Ascending aorta (tissue), 2 donors: ENCODE data around the gene ZC3H7A. TPM values are rescaled to one million over a fixed set of nuclear protein-coding genes. Genes with fewer than 3 reads are reported as not detected.

Experiments
- DNase-seq, 2 donors: peaks; one replicate each; pipeline ENCODE4 v3.0.0-alpha.2; 2019; ENCODE audit warnings: low spot score in 2 of 2
- H3K27ac ChIP-seq, 2 donors: fragments of 200-600 bp; sonication (generic); one replicate each; pipeline ENCODE4 v1.5.1; 2016 to 2017; ENCODE audit warnings: mild to moderate bottlenecking in 1 of 2
- H3K27me3 ChIP-seq: fragments of 200-600 bp; sonication (generic); one replicate; pipeline ENCODE4 v1.5.1; 2017
- H3K36me3 ChIP-seq, 2 donors: fragments of 200-600 bp; sonication (generic); one replicate each; pipeline ENCODE4 v1.5.1; 2016
- H3K4me1 ChIP-seq, 2 donors: fragments of 200-600 bp; sonication (generic); one replicate each; pipeline ENCODE4 v1.5.1; 2016 to 2017; ENCODE audit warnings: mild to moderate bottlenecking in 1 of 2
- H3K4me3 ChIP-seq, 2 donors: fragments of 200-600 bp; sonication (generic); one replicate each; pipeline ENCODE4 v1.5.1; 2016 to 2017; ENCODE audit warnings: mild to moderate bottlenecking in 1 of 2
- H3K9me3 ChIP-seq, 2 donors: fragments of 200-600 bp; sonication (generic); one replicate each; pipeline ENCODE4 v1.5.1; 2016
- intact Hi-C: fragments of 100-400 bp; cut with DNase I; formaldehyde crosslinking; loops from one replicate; pipeline ENCODE4 v1.15.1; 2023
- total RNA-seq: library from RNA; depleted of rRNA; stranded (reverse); fragments of >200 nt; gene quantifications from one replicate; pipeline ENCODE4 v1.1.0, GENCODE V29; 2016
- TF ChIP-seq, protein P1 (sequence below), 3 experiments: fragments of 200-600 bp in 2 of 3; fragments of 450-650 bp in 1 of 3; sonication (generic) in 2 of 3; IDR thresholded peaks; one replicate each; pipeline ENCODE4 v1.5.1; 2016 to 2019; ENCODE audit warnings: antibody characterized with exemption in 3 of 3, mild to moderate bottlenecking in 1 of 3, moderate library complexity in 1 of 3

The ZC3H7A gene
- total RNA-seq, 1 donor from 2014 or later: 56.9 TPM

DNA sequence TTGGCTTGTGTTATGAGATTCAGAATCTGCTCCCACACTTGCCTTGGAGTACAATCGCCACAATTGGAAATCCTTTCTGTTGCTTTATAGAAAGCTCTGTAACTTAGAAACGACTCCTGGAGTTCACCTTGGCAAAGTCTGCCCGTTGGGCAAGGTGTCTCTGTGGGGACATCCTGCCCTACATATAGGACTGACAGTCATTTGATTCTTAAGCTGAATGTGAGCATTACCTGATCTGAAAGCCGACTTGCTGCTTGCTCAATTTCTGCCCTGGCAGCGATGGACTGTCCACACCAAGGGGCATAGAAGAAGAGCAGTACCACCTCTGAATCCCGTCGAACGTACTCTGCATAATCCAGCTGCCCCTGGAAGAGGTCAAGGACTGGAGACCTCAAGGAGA is 61.3 kb downstream of the ZC3H7A start:
- intact Hi-C loops: no loop called here
- no peak for DNase-seq
- Histone ChIP-seq H3K36me3 (peaks cover 33 to 41% of the 10 kb centered on the region in 2 donors), H3K27ac (no peak overlapping the region), H3K4me3 (no peak overlapping the region), H3K27me3 (no peaks in the 10 kb centered on the region), H3K4me1 (peaks cover 0 to 6% of the 10 kb centered on the region in 2 donors), H3K9me3 (no peaks in the 10 kb centered on the region)
- TF ChIP-seq, protein P1, sequence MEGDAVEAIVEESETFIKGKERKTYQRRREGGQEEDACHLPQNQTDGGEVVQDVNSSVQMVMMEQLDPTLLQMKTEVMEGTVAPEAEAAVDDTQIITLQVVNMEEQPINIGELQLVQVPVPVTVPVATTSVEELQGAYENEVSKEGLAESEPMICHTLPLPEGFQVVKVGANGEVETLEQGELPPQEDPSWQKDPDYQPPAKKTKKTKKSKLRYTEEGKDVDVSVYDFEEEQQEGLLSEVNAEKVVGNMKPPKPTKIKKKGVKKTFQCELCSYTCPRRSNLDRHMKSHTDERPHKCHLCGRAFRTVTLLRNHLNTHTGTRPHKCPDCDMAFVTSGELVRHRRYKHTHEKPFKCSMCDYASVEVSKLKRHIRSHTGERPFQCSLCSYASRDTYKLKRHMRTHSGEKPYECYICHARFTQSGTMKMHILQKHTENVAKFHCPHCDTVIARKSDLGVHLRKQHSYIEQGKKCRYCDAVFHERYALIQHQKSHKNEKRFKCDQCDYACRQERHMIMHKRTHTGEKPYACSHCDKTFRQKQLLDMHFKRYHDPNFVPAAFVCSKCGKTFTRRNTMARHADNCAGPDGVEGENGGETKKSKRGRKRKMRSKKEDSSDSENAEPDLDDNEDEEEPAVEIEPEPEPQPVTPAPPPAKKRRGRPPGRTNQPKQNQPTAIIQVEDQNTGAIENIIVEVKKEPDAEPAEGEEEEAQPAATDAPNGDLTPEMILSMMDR (IDR thresholded peaks at IDR 0.05): no peak

DNA sequence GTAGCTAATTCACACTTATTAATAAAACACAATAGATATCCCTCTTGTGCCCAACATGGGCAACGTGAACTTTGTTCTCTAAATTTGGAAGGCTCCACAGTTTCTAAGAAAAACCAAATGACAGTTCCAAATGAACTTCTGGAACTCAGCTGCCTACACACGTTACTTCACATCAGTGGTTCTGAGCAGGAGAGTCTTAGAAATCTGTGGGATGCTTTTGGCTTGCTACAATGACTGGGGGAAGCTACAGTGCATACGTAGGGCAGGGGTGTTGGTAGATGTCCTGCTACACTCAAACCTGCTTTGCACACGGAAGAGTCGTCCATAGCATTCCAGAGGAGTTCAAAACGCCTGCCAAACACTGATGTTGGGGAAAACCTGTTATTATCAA is 62.4 kb downstream of the ZC3H7A start:
- TF ChIP-seq, protein P1 (IDR thresholded peaks at IDR 0.05): no peak
- Histone ChIP-seq H3K36me3 (peaks cover 41 to 51% of the 10 kb centered on the region in 2 donors), H3K4me3 (no peak overlapping the region), H3K27ac (peak overlapping the region in 1 of 2 donors; percentile 19), H3K4me1 (peaks cover 0 to 3% of the 10 kb centered on the region in 2 donors), H3K9me3 (no peaks in the 10 kb centered on the region), H3K27me3 (no peaks in the 10 kb centered on the region)
- intact Hi-C loops: no loop called here
- DNase-seq: no peak

DNA sequence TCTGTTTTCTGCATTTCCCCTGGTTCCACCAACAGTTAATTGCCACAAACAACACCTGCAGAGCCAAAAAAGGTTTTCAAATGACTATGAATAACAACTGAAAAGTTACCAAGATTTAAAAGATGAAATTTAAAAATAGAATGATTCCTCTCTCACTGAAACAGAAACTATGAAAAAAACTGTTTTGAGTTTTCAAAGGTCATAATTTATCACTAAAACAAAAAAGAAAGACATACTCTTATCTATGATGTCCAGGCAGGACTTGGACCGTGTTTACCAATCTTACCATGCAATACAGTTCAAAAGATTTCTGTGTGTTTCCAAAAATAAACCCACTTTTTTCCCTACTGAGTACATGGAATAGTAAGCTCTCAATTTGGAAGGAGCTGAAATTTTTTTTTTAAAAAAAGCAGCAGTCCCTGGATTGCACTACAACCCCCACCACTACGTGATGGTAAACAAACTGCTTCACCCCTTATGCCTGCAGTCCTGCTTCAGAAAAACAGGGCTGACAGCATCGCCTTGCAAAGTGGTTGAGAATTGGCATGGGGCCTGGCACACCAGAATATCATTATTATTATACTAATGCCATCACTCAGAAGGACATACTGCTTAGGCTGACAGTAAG is 62.9 kb downstream of the ZC3H7A start:
- Histone ChIP-seq H3K9me3 (no peaks in the 10 kb centered on the region), H3K27me3 (no peaks in the 10 kb centered on the region), H3K36me3 (peaks cover 45 to 54% of the 10 kb centered on the region in 2 donors), H3K4me3 (no peak overlapping the region), H3K27ac (peak overlapping the region in 1 of 2 donors; percentile 19), H3K4me1 (peaks cover 0 to 3% of the 10 kb centered on the region in 2 donors)
- DNase-seq: no peak
- intact Hi-C loops: no loop called here
- TF ChIP-seq, protein P1 (IDR thresholded peaks at IDR 0.05): no peak

DNA sequence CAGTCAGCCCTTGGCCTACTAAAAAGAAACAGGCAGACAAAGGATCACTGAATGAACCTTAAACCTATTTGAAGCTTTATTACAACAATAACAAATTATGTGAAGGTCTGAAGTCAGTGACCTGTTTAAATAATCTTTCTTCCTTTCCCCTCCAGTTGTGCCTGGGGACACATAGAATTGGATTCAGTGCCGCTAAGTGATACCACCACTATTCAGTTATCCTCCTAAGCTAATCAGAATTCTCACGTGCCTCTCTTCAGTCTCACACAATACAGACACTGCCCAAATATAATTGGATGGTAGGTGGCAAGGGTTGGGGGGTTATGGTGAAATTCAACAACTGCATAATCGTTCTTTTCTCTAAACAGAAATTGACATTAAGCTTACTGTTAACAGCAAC is 65.8 kb downstream of the ZC3H7A start:
- no peaks in the 10 kb centered on the region for H3K27me3 ChIP-seq
- no peaks in the 10 kb centered on the region for H3K4me1 ChIP-seq
- no peaks in the 10 kb centered on the region for H3K9me3 ChIP-seq
- intact Hi-C loops: no loop called here
- no peak overlapping the region for H3K27ac ChIP-seq
- TF ChIP-seq, protein P1 (IDR thresholded peaks at IDR 0.05): no peak
- peaks cover 45 to 74% of the 10 kb centered on the region in 2 donors for H3K36me3 ChIP-seq
- H3K4me3 ChIP-seq: no peak overlapping the region
- DNase-seq: no peak

DNA sequence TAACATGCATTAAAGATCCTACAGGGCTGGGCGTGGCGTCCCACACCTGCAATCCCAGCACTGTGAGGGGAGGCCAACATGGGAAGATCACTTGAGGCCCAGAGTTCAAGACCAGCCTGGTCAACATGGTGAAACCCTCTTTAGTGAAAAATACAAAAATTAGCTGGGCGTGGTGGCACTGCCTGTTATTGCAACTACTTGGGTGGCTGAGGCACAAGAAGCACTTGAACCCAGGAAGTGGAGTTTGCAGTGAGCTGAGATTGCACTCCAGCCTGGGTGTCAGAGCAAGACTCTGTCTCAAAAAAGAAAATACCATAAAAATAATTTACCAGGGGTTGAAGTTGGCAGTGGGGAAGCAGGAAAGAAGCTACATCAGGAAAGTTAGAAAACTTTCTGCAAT is 67.3 kb downstream of the ZC3H7A start:
- Histone ChIP-seq H3K27ac (no peak overlapping the region), H3K9me3 (no peaks in the 10 kb centered on the region), H3K36me3 (peaks cover 48 to 76% of the 10 kb centered on the region in 2 donors), H3K4me1 (no peaks in the 10 kb centered on the region), H3K27me3 (no peaks in the 10 kb centered on the region), H3K4me3 (no peak overlapping the region)
- intact Hi-C loops: no loop called here
- no peak for DNase-seq
- TF ChIP-seq, protein P1 (IDR thresholded peaks at IDR 0.05): no peak
